ENCODE measurements around the gene PRKAG2.

The PRKAG2 gene

DNA sequence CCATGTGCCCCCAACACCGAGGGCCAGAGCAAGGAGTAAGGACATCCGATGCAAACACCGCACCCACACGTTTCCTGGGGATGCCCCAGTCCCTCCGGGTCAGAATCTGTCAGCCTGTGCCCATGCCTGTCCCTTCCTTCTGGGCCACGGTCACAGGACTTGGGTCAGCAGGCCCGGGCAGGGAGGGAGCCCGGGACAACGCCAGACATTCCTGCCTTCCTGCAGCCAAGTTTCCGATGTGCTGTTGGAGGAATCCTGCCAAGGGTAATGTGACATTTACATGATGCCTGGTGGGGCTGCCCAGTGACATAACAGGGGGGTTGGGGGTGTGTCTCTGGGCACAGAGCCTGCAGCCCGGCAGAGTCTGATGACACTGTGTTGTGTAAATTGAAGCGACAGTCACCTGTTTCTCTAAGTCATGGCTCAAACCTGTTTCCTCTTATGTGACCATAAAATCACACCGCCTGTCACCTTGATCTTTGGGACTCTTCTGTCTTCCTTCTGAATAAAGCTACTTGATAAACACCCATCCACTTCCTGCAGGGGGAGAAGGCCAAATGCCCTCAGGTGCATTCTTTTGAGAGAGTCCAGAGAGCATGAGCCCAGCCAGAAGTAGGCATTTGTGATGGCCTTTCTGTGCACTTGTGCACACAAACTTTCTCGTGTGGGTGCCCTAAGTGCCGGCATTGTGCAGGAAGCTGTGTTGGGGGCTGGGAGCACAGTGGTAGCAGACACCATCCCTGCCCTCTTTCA is 181.9 kb downstream of the PRKAG2 start:
- POLR2A ChIA-PET = no interaction called here
- TF ChIP-seq, protein P1, sequence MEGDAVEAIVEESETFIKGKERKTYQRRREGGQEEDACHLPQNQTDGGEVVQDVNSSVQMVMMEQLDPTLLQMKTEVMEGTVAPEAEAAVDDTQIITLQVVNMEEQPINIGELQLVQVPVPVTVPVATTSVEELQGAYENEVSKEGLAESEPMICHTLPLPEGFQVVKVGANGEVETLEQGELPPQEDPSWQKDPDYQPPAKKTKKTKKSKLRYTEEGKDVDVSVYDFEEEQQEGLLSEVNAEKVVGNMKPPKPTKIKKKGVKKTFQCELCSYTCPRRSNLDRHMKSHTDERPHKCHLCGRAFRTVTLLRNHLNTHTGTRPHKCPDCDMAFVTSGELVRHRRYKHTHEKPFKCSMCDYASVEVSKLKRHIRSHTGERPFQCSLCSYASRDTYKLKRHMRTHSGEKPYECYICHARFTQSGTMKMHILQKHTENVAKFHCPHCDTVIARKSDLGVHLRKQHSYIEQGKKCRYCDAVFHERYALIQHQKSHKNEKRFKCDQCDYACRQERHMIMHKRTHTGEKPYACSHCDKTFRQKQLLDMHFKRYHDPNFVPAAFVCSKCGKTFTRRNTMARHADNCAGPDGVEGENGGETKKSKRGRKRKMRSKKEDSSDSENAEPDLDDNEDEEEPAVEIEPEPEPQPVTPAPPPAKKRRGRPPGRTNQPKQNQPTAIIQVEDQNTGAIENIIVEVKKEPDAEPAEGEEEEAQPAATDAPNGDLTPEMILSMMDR (IDR thresholded peaks at IDR 0.05; ENCODE audit: control extremely low read depth, extremely low read depth, low read depth, missing control alignments) = no peak
- no peak for DNase-seq (ENCODE audit: extremely low spot score)
- CTCF ChIA-PET = interaction anchor here (1.5 kb wide), 1 partner anchor 62 kb away, joined by 3 read pairs; no protein-coding TSS in a partner anchor

- TF ChIP-seq, protein P1 (IDR thresholded peaks at IDR 0.05; ENCODE audit: control extremely low read depth, extremely low read depth, low read depth, missing control alignments) = no peak
- ChIA-PET POLR2A (no interaction called here), CTCF (no interaction called here)
- DNase-seq (ENCODE audit: extremely low spot score) = no peak
Measured at GRCh38 chr7:151694441-151694827, 182.5 kb downstream of the PRKAG2 start.

DNA sequence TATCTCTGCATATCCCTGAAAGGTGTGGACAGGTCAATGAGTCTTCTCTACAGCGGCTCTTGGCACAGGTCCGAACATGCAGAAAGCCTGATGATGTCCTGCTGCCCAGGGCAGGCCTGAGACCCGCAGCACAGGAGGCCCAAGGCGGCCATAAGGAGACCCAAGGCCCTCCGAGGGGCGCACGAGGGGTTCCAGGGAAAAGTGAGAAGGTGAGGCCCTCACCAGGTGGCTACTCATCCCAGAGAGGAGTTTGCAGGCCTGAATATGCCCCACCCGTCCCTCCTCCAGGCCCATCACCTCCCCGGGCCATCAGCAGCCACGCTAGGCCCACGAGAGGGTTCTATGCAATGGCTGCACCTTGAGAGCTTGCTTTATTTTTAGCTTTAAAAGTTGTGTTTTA is 183.8 kb downstream of the PRKAG2 start:
- no peak for DNase-seq (ENCODE audit: extremely low spot score)
- POLR2A ChIA-PET = no interaction called here
- CTCF ChIA-PET = interaction anchor here (1.3 kb wide), 1 partner anchor 14 kb away, joined by 4 read pairs; no protein-coding TSS in a partner anchor
- TF ChIP-seq, protein P1 (IDR thresholded peaks at IDR 0.05; ENCODE audit: control extremely low read depth, extremely low read depth, low read depth, missing control alignments) = no peak

DNA sequence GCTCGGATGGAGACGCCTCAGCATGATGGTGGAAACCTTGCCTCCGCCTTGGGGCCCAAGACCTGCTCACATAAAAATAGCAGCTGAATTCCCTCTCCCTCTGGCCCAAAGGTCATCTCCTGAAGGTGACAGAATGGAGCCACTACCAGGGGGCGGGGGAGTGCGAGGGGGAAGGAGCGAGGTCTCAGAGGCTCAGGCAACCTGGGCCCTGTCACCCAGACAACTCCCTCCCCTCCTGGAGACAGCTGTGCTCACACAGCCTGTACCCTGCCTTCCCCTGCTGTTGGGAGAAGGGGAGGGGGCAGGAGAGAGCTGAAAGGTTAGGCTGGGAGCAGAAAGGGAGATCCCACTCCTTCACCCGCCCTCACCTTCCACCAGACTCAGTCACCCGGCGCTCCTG is 184.2 kb downstream of the PRKAG2 start:
- ChIA-PET CTCF (interaction anchor here (1.3 kb wide), 1 partner anchor 14 kb away, joined by 4 read pairs; no protein-coding TSS in a partner anchor), POLR2A (no interaction called here)
- TF ChIP-seq, protein P1 (IDR thresholded peaks at IDR 0.05; ENCODE audit: control extremely low read depth, extremely low read depth, low read depth, missing control alignments) = no peak
- DNase-seq (ENCODE audit: extremely low spot score) = no peak

GRCh38 chr7:151691449-151691848 is 185.5 kb downstream of the PRKAG2 start:
- TF ChIP-seq, protein P1 (IDR thresholded peaks at IDR 0.05; ENCODE audit: control extremely low read depth, extremely low read depth, low read depth, missing control alignments) = no peak
- DNase-seq (ENCODE audit: extremely low spot score) = no peak
- POLR2A ChIA-PET = no interaction called here
- CTCF ChIA-PET = interaction anchor here (1.0 kb wide), 1 partner anchor 10 kb away, joined by 3 read pairs; no protein-coding TSS in a partner anchor

- TF ChIP-seq, protein P1 (IDR thresholded peaks at IDR 0.05; ENCODE audit: control extremely low read depth, extremely low read depth, low read depth, missing control alignments) = no peak
- no peak for DNase-seq (ENCODE audit: extremely low spot score)
- CTCF ChIA-PET = interaction anchor here (1.0 kb wide), 1 partner anchor 9 kb away, joined by 3 read pairs; no protein-coding TSS in a partner anchor
- POLR2A ChIA-PET = no interaction called here
Measured at GRCh38 chr7:151690606-151691005, 186.3 kb downstream of the PRKAG2 start.
